Endothelial cell (in vitro differentiated cells): ENCODE measurements around the gene MEP1A. TPM values are rescaled to one million over a fixed set of nuclear protein-coding genes. Genes with fewer than 3 reads are reported as not detected.
"Not testable (repeated sequence)": the region's sequence is repeated elsewhere in the genome, so short reads cannot be mapped to it uniquely, and the experiment has no call there.

ENCODE experiments used
- DNase-seq: peaks from one replicate; pipeline ENCODE4 v3.0.0; 2021; ENCODE audit warnings: low spot score
- H3K27ac Mint-ChIP-seq: one replicate; pipeline ENCODE4 v1.8.0; 2021; ENCODE audit warnings: mixed read lengths, inconsistent platforms; ENCODE audit not compliant: unreplicated experiment
- H3K27me3 Mint-ChIP-seq: one replicate; pipeline ENCODE4 v1.8.0; 2021; ENCODE audit warnings: mild to moderate bottlenecking, moderate library complexity, mixed read lengths, inconsistent platforms; ENCODE audit not compliant: unreplicated experiment
- H3K36me3 Mint-ChIP-seq: one replicate; pipeline ENCODE4 v1.8.0; 2021; ENCODE audit warnings: mild to moderate bottlenecking, low read depth, mixed read lengths, inconsistent platforms; ENCODE audit not compliant: unreplicated experiment
- H3K4me1 Mint-ChIP-seq: one replicate; pipeline ENCODE4 v1.8.0; 2021; ENCODE audit warnings: mild to moderate bottlenecking, mixed read lengths, inconsistent platforms; ENCODE audit not compliant: unreplicated experiment
- H3K4me3 Mint-ChIP-seq: one replicate; pipeline ENCODE4 v1.8.0; 2021; ENCODE audit warnings: mild to moderate bottlenecking, mixed read lengths, inconsistent platforms; ENCODE audit not compliant: unreplicated experiment
- H3K9me3 Mint-ChIP-seq: one replicate; pipeline ENCODE4 v1.8.0; 2021; ENCODE audit warnings: mixed read lengths, inconsistent platforms; ENCODE audit not compliant: unreplicated experiment
- CTCF ChIP-seq: fragments of 200-600 bp; sonication (generic); IDR thresholded peaks from one replicate; pipeline ENCODE4 v1.5.0; 2021; ENCODE audit warnings: antibody characterized with exemption; ENCODE audit not compliant: unreplicated experiment
- total RNA-seq: library from RNA; stranded (reverse); fragmentation: NEBNext Ultra II Directional; extraction: Animal tissue kit (Norgen Biotek cat#: 25700); gene quantifications from one replicate; pipeline ENCODE4 v1.2.1, GENCODE V29; 2021; ENCODE audit not compliant: unreplicated experiment

The MEP1A gene
- total RNA-seq, 1 donor from 2014 or later, result not detected

GRCh38 chr6:46757214-46757596 lies 36.0 kb upstream of the MEP1A start:
- Mint-ChIP-seq H3K4me3 (no peak overlapping the region), H3K36me3 (no peaks in the 10 kb centered on the region), H3K9me3 (no peaks in the 10 kb centered on the region), H3K27me3 (no peaks in the 10 kb centered on the region), H3K27ac (no peak overlapping the region), H3K4me1 (no peaks in the 10 kb centered on the region)
- TF ChIP-seq CTCF, result no peak
- no peak for DNase-seq

- no peak for TF ChIP-seq CTCF
- Mint-ChIP-seq H3K27me3 (no peaks in the 10 kb centered on the region), H3K4me1 (no peaks in the 10 kb centered on the region), H3K27ac (no peak overlapping the region), H3K9me3 (no peaks in the 10 kb centered on the region), H3K36me3 (no peaks in the 10 kb centered on the region), H3K4me3 (no peak overlapping the region)
- DNase-seq, result no peak
Measured at GRCh38 chr6:46758960-46759753, 34.0 kb upstream of the MEP1A start.

GRCh38 chr6:46760925-46761324 lies 32.3 kb upstream of the MEP1A start:
- DNase-seq, result no peak
- Mint-ChIP-seq H3K4me1 (no peaks in the 10 kb centered on the region), H3K36me3 (no peaks in the 10 kb centered on the region), H3K4me3 (no peak overlapping the region), H3K27me3 (no peaks in the 10 kb centered on the region), H3K9me3 (no peaks in the 10 kb centered on the region), H3K27ac (no peak overlapping the region)
- TF ChIP-seq CTCF, result no peak

- Mint-ChIP-seq H3K9me3 (no peaks in the 10 kb centered on the region), H3K27ac (no peak overlapping the region), H3K4me1 (no peaks in the 10 kb centered on the region), H3K27me3 (no peaks in the 10 kb centered on the region), H3K4me3 (no peak overlapping the region), H3K36me3 (no peaks in the 10 kb centered on the region)
- DNase-seq, result no peak
- TF ChIP-seq CTCF, result no peak
Measured at GRCh38 chr6:46763466-46763865, 29.7 kb upstream of the MEP1A start.

- not testable (repeated sequence) for H3K4me3 Mint-ChIP-seq, H3K27me3 Mint-ChIP-seq, H3K4me1 Mint-ChIP-seq, H3K9me3 Mint-ChIP-seq, H3K27ac Mint-ChIP-seq, DNase-seq, H3K36me3 Mint-ChIP-seq
Measured at GRCh38 chr6:46764280-46764679, 28.9 kb upstream of the MEP1A start.
